ENCODE results near the gene CCDC12. TPM values are rescaled to one million over a fixed set of nuclear protein-coding genes. Genes with fewer than 3 reads are reported as not detected.

CCDC12 gene
- total RNA-seq, 4 donors from 2014 or later: 56.1 to 86.8 (median 81.6) TPM

DNA sequence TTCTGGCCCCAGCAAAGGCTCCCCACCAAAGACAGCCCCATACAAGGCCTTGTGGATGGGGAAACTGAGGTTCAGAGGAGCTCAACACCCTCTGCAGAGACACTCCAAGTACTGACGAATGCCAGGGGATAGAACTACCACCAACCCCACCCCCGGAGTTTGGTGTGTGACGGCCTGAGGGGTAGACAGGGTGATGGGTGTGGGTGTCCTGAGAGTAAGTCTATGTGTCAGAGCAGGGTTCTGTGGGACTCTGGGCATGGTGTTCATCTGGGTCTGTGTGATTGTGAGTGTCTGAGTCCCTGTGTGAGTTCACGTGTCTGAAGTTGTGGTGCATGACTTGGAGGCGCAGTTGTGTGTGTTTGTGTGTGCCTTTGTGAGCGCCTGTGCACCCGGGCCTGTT lies 91.6 kb downstream of the CCDC12 start:
- Histone ChIP-seq H3K27me3 (peaks cover 42% of the 10 kb centered on the region), H3K4me3 (no peak overlapping the region)

GRCh38 chr3:46884427-46884826 lies 92.1 kb downstream of the CCDC12 start:
- no peaks in the 10 kb centered on the region for H3K36me3 ChIP-seq
- H3K4me3 ChIP-seq: peak overlapping the region; percentile 74
- TF ChIP-seq EP300 (IDR thresholded peaks at IDR 0.05) (no peak), POLR2AphosphoS5 (IDR thresholded peaks at IDR 0.05) (no peak), POLR2A (IDR thresholded peaks at IDR 0.05) (no peak), CTCF (IDR thresholded peaks at IDR 0.05) (no peak)
- H3K9me3 ChIP-seq: no peaks in the 10 kb centered on the region
- WGBS: 74% methylated on average over 4 of the region's 5 CpGs
- no peak for DNase-seq (ENCODE audit: low spot score in 2 of 2)
- H3K27ac ChIP-seq: no peak overlapping the region
- H3K27me3 ChIP-seq: peaks cover 42% of the 10 kb centered on the region
- H3K4me1 ChIP-seq: peaks cover 26% of the 10 kb centered on the region

More for the DNA sequence above, 91.6 kb downstream of the CCDC12 start:
- WGBS: 90% methylated on average over 7 of the region's 7 CpGs
- Histone ChIP-seq H3K36me3 (no peaks in the 10 kb centered on the region), H3K27ac (no peak overlapping the region), H3K4me1 (peaks cover 26% of the 10 kb centered on the region), H3K9me3 (no peaks in the 10 kb centered on the region)
- DNase-seq (ENCODE audit: low spot score in 2 of 2): no peak
- no peak for TF ChIP-seq CTCF (IDR thresholded peaks at IDR 0.05)
- TF ChIP-seq EP300 (IDR thresholded peaks at IDR 0.05): no peak
- TF ChIP-seq POLR2AphosphoS5 (IDR thresholded peaks at IDR 0.05): no peak
- no peak for TF ChIP-seq POLR2A (IDR thresholded peaks at IDR 0.05)

- Histone ChIP-seq H3K4me1 (peaks cover 27% of the 10 kb centered on the region), H3K4me3 (peak overlapping the region; percentile 74), H3K27me3 (peaks cover 42% of the 10 kb centered on the region), H3K9me3 (no peaks in the 10 kb centered on the region), H3K27ac (no peak overlapping the region), H3K36me3 (no peaks in the 10 kb centered on the region)
- no peak for DNase-seq (ENCODE audit: low spot score in 2 of 2)
- no peak for TF ChIP-seq POLR2A (IDR thresholded peaks at IDR 0.05)
- no peak for TF ChIP-seq EP300 (IDR thresholded peaks at IDR 0.05)
- TF ChIP-seq POLR2AphosphoS5 (IDR thresholded peaks at IDR 0.05): no peak
- no peak for TF ChIP-seq CTCF (IDR thresholded peaks at IDR 0.05)
- 60% methylated on average over 4 of the region's 4 CpGs for WGBS
These were observed 92.7 kb downstream of the CCDC12 start for GRCh38 chr3:46883830-46884185.

DNA sequence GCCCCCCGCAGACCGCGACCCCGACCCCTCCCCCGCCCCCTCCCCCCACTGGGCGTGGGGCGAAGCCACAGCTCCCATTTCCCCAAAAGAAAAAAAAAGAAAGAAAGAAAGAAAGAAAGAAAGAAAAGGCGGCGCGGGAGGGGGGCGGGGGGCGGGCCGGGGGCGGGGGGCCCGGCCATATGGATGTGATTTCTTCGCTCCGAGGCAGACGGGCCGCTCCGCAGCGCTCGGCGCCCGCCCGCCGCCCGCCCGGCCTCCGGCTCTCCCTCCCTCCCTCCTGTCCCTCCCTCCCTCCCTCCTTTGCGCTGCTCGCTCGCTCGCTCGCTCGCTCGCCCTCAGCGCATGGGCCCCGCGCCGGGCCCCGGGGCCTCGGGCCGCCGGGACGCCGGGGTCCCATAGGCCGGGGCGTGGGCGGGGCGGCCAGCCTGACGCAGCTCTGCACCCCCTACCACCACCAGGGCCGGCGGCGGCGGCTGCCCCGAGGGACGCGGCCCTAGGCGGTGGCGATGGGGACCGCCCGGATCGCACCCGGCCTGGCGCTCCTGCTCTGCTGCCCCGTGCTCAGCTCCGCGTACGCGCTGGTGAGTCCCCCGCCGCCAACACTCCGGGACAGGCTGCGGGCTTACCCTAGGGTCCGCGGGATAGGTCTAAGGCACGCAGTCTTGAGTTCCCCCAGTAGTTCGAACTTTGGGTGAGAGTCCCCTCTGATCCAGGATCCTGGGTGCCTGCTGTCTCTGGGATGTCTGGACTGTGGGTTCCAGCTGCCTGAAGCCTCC lies 93.3 kb downstream of the CCDC12 start:
- Histone ChIP-seq H3K4me1 (peaks cover 28% of the 10 kb centered on the region), H3K27ac (peak overlapping the region; percentile 84), H3K36me3 (no peaks in the 10 kb centered on the region), H3K9me3 (no peaks in the 10 kb centered on the region), H3K4me3 (peak overlapping the region; percentile 74), H3K27me3 (peaks cover 42% of the 10 kb centered on the region)
- no peak for DNase-seq (ENCODE audit: low spot score in 2 of 2)
- 19% methylated on average over 5 of the region's 78 CpGs for WGBS
- TF ChIP-seq POLR2A (IDR thresholded peaks at IDR 0.05): no peak
- TF ChIP-seq POLR2AphosphoS5 (IDR thresholded peaks at IDR 0.05): no peak
- no peak for TF ChIP-seq EP300 (IDR thresholded peaks at IDR 0.05)
- TF ChIP-seq CTCF (IDR thresholded peaks at IDR 0.05): no peak

- peak overlapping the region; percentile 84 for H3K27ac ChIP-seq
- H3K27me3 ChIP-seq: peaks cover 42% of the 10 kb centered on the region
- H3K36me3 ChIP-seq: no peaks in the 10 kb centered on the region
- no peaks in the 10 kb centered on the region for H3K9me3 ChIP-seq
- peaks cover 28% of the 10 kb centered on the region for H3K4me1 ChIP-seq
- no peak for TF ChIP-seq POLR2A (IDR thresholded peaks at IDR 0.05)
- no peak for TF ChIP-seq POLR2AphosphoS5 (IDR thresholded peaks at IDR 0.05)
- TF ChIP-seq CTCF (IDR thresholded peaks at IDR 0.05): no peak
- no peak for TF ChIP-seq EP300 (IDR thresholded peaks at IDR 0.05)
- no peak for DNase-seq (ENCODE audit: low spot score in 2 of 2)
- under 1% methylated on average over 21 of the region's 72 CpGs for WGBS
- H3K4me3 ChIP-seq: peak overlapping the region; percentile 74
These were observed 94.0 kb downstream of the CCDC12 start for GRCh38 chr3:46882377-46883053.

Data from suprapubic skin (tissue), 4 donors.